HCT116 (cell line): ENCODE measurements around the gene DLG2. TPM values are rescaled to one million over a fixed set of nuclear protein-coding genes. Genes with fewer than 3 reads are reported as not detected.

Experiments used
- ATAC-seq: fragments of 200-7000 bp; cut with Tn5 transposase; 2 replicates; pipeline ENCODE4 v1.9.1; 2020; ENCODE audit warnings: mild to moderate bottlenecking, moderate library complexity
- BruUV-seq: library from RNA; stranded (reverse); fragments of 400-500 nt; replicated peaks from 2 replicates; lab custom pipeline; 2021; lab: Mats Ljungman, UMichigan
- CTCF ChIA-PET: fragments of 300-600 bp; sonication (Branson Sonifier 250); formaldehyde crosslinking; loops from one replicate; lab custom pipeline; 2021; ENCODE audit warnings: antibody characterized with exemption; lab: Charles Lee
- POLR2A ChIA-PET: fragments of 300-600, 350-600 bp; sonication (Branson Sonifier 250); formaldehyde crosslinking; loops from one replicate; lab custom pipeline; 2021; ENCODE audit warnings: antibody characterized with exemption; lab: Charles Lee
- RAD21 ChIA-PET, 2 experiments: fragments of 300-600 bp; sonication (Branson Sonifier 250); formaldehyde crosslinking; loops; one replicate each; lab custom pipeline; 2023; ENCODE audit warnings: low total read pairs in 2 of 2; ENCODE audit not compliant: uncharacterized antibody in 2 of 2, unreplicated experiment in 2 of 2, low non-redundant PET in 1 of 2; lab: Charles Lee
- DNase-seq: peaks from one replicate; pipeline ENCODE4 v3.0.0-alpha.2; 2010; ENCODE audit warnings: low read depth, low spot score
- H2AFZ ChIP-seq: fragments of 200-600 bp; shearing (Covaris generic), sonication (generic); 2 replicates; pipeline ENCODE4 v1.6.1; 2017; ENCODE audit warnings: low read depth, mixed run types, mixed read lengths, antibody characterized with exemption, low read length; ENCODE audit not compliant: poor library complexity, severe bottlenecking
- H3K27ac ChIP-seq: 2 replicates; pipeline ENCODE4 v1.5.1; 2012; ENCODE audit warnings: low read depth, low read length
- H3K27me3 ChIP-seq: fragments of 200-600 bp; sonication (generic); 2 replicates; pipeline ENCODE4 v1.6.1; 2016; ENCODE audit warnings: mixed run types, low read length, mixed read lengths; ENCODE audit not compliant: insufficient read depth
- H3K36me3 ChIP-seq, 2 experiments: fragments of 200-500 bp in 1 of 2; fragments of 200-600 bp in 1 of 2; sonication (Bioruptor generic) in 1 of 2; sonication (generic) in 1 of 2; 2 replicates each; pipeline versions ENCODE4 v1.5.1 to v1.6.1; 2014 to 2016; ENCODE audit warnings: low read length in 2 of 2, inconsistent platforms in 1 of 2, mixed read lengths in 1 of 2, mixed run types in 1 of 2; ENCODE audit not compliant: insufficient read depth in 2 of 2, control insufficient read depth in 1 of 2
- H3K4me1 ChIP-seq, 2 experiments: fragments of 200-600 bp in 1 of 2; sonication (generic) in 1 of 2; 2 replicates each; pipeline versions ENCODE4 v1.5.1 to v1.6.1; 2012 to 2017; ENCODE audit warnings: low read length in 2 of 2, inconsistent platforms in 1 of 2, mild to moderate bottlenecking in 1 of 2, mixed read lengths in 1 of 2, mixed run types in 1 of 2, moderate library complexity in 1 of 2; ENCODE audit not compliant: insufficient read depth in 2 of 2, control insufficient read depth in 1 of 2
- H3K4me2 ChIP-seq: fragments of 200-600 bp; sonication (generic); 2 replicates; pipeline ENCODE4 v1.6.1; 2017; ENCODE audit warnings: mixed run types, low read length, mixed read lengths
- H3K4me3 ChIP-seq, 2 experiments: fragments of 200-600 bp in 1 of 2; sonication (generic) in 1 of 2; replicated peaks in 1 of 2; 2 replicates each; pipeline ENCODE4 v1.5.1; 2011 to 2016; ENCODE audit warnings: low read length in 2 of 2, control low read depth in 1 of 2, low read depth in 1 of 2, mild to moderate bottlenecking in 1 of 2, mixed read lengths in 1 of 2, mixed run types in 1 of 2
- H3K79me2 ChIP-seq: fragments of 200-600 bp; sonication (generic); 2 replicates; pipeline ENCODE4 v1.6.1; 2017; ENCODE audit warnings: mild to moderate bottlenecking, mixed run types, low read length, moderate library complexity, mixed read lengths; ENCODE audit not compliant: insufficient read depth
- H3K9ac ChIP-seq: fragments of 200-600 bp; sonication (generic); 2 replicates; pipeline ENCODE4 v1.6.1; 2016; ENCODE audit warnings: low read length, mixed read lengths
- H3K9me2 ChIP-seq: fragments of 200-600 bp; sonication (generic), shearing (Covaris generic); 2 replicates; pipeline ENCODE4 v1.6.1; 2017; ENCODE audit warnings: mixed run types, mild to moderate bottlenecking, moderate library complexity; ENCODE audit not compliant: insufficient read depth
- H3K9me3 ChIP-seq, 2 experiments: fragments of 200-500 bp in 1 of 2; fragments of 200-600 bp in 1 of 2; sonication (Bioruptor generic) in 1 of 2; sonication (generic) in 1 of 2; 2 replicates each; pipeline ENCODE4 v1.6.1; 2014 to 2017; ENCODE audit warnings: low read length in 2 of 2, mixed read lengths in 2 of 2, inconsistent platforms in 1 of 2, low read depth in 1 of 2, mild to moderate bottlenecking in 1 of 2, mixed run types in 1 of 2, moderate library complexity in 1 of 2; ENCODE audit not compliant: control insufficient read depth in 1 of 2, insufficient read depth in 1 of 2
- H4K20me1 ChIP-seq: fragments of 200-600 bp; sonication (generic), shearing (Covaris generic); 2 replicates; pipeline ENCODE4 v1.6.1; 2017; ENCODE audit warnings: mixed run types, mild to moderate bottlenecking, moderate library complexity; ENCODE audit not compliant: insufficient read depth
- EGR1 ChIP-seq: IDR thresholded peaks from 2 replicates; pipeline ENCODE4 v1.6.1; 2012; ENCODE audit warnings: low read depth
- ELF1 ChIP-seq: IDR thresholded peaks from 2 replicates; pipeline ENCODE4 v1.6.1; 2012; ENCODE audit warnings: low read depth, borderline replicate concordance
- EZH2 ChIP-seq: fragments of 200-600 bp; sonication (generic); IDR thresholded peaks from 2 replicates; pipeline ENCODE4 v1.6.1; 2017; ENCODE audit warnings: antibody characterized with exemption, mixed run types
- FOSL1 ChIP-seq: IDR thresholded peaks from 2 replicates; pipeline ENCODE4 v1.6.1; 2012; ENCODE audit warnings: low read depth
- JUND ChIP-seq: IDR thresholded peaks from 2 replicates; pipeline ENCODE4 v1.6.1; 2012
- POLR2AphosphoS5 ChIP-seq: IDR thresholded peaks from 2 replicates; pipeline ENCODE4 v1.6.1; 2011; ENCODE audit warnings: mild to moderate bottlenecking, low read depth, low read length, moderate library complexity
- RAD21 ChIP-seq: IDR thresholded peaks from 2 replicates; pipeline ENCODE4 v1.6.1; 2012; ENCODE audit warnings: low read depth, mild to moderate bottlenecking
- REST ChIP-seq: IDR thresholded peaks from 2 replicates; pipeline ENCODE4 v1.6.1; 2012; ENCODE audit warnings: low read depth
- SIN3A ChIP-seq: IDR thresholded peaks from 2 replicates; pipeline ENCODE4 v1.6.1; 2012; ENCODE audit warnings: low read depth
- SP1 ChIP-seq: IDR thresholded peaks from 2 replicates; pipeline ENCODE4 v1.6.1; 2012; ENCODE audit warnings: low read depth
- SRF ChIP-seq: IDR thresholded peaks from 2 replicates; pipeline ENCODE4 v1.6.1; 2012; ENCODE audit warnings: low read depth
- TCF7L2 ChIP-seq: IDR thresholded peaks from 2 replicates; pipeline ENCODE4 v1.7.0; 2011; ENCODE audit warnings: borderline replicate concordance, inconsistent platforms; ENCODE audit not compliant: insufficient read depth, insufficient read length; ENCODE audit errors: extremely low read depth
- YY1 ChIP-seq: IDR thresholded peaks from 2 replicates; pipeline ENCODE4 v1.6.1; 2011; ENCODE audit warnings: low read length, low read depth, moderate library complexity, mild to moderate bottlenecking; ENCODE audit not compliant: insufficient replicate concordance; ENCODE audit errors: extremely low read depth
- ZNF274 ChIP-seq: fragments of 200-500 bp; sonication (Bioruptor generic); IDR thresholded peaks from 2 replicates; pipeline ENCODE4 v1.6.1; 2014; ENCODE audit warnings: mild to moderate bottlenecking, low read depth, low read length, inconsistent platforms
- intact Hi-C: fragments of 100-400 bp; cut with micrococcal nuclease; formaldehyde crosslinking; loops from 2 replicates; pipeline ENCODE4 v1.10.0; 2022
- total RNA-seq: library from RNA; stranded (reverse); gene quantifications from one replicate; pipeline ENCODE4 v1.2.1, GENCODE V29; 2021; ENCODE audit not compliant: unreplicated experiment
- TF ChIP-seq, protein P1 (sequence below): IDR thresholded peaks from 2 replicates; pipeline ENCODE4 v1.6.1; 2012

DLG2 gene
- total RNA-seq, 1 experiment from 2014 or later = 2.4 TPM

DNA sequence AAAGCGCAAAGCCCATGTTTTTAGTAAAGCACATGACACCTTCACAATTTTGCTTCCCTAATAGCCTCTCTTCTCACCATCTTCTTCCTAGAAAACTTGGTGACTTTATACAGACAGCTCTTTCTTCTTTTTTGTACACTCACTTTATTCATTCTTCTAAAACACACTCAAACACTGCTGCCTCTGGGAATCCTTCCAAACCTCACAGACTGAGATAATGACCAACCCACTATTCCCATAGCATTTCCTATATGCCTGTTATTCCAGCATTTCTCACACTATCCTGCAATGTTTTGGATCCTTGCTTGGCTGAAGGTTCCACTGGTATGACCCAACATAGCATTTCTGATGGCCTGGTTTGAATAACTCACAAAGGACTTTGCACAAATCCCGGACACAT, 1898.9 kb downstream of the DLG2 start:
- H3K4me2 ChIP-seq = no peak overlapping the region
- no peak overlapping the region for H3K9ac ChIP-seq
- no peak overlapping the region for H3K4me3 ChIP-seq
- ChIA-PET RAD21 (no interaction called here), POLR2A (no interaction called here), CTCF (no interaction called here)
- ATAC-seq (no peak), DNase-seq (no peak)
- no peaks in the 10 kb centered on the region for H3K4me1 ChIP-seq
- H3K36me3 ChIP-seq = no peaks in the 10 kb centered on the region
- intact Hi-C loops = no loop called here
- no peak overlapping the region for H3K27ac ChIP-seq
- no peak overlapping the region for H2AFZ ChIP-seq
- H3K9me3 ChIP-seq = no peaks in the 10 kb centered on the region
- H4K20me1 ChIP-seq = no peaks in the 10 kb centered on the region; the same call in 1 of the 2 replicates
- BruUV-seq = no TSS peak
- no peaks in the 10 kb centered on the region for H3K9me2 ChIP-seq
- peaks cover 50% of the 10 kb centered on the region for H3K27me3 ChIP-seq
- H3K79me2 ChIP-seq = no peaks in the 10 kb centered on the region
- no peak for TF ChIP-seq FOSL1
- no peak for TF ChIP-seq SP1
- TF ChIP-seq TCF7L2 = no peak
- TF ChIP-seq SRF = no peak
- TF ChIP-seq ZNF274 = no peak
- no peak for TF ChIP-seq EZH2
- no peak for TF ChIP-seq RAD21
- TF ChIP-seq POLR2AphosphoS5 = no peak
- no peak for TF ChIP-seq SIN3A
- no peak for TF ChIP-seq YY1
- TF ChIP-seq, protein P1, sequence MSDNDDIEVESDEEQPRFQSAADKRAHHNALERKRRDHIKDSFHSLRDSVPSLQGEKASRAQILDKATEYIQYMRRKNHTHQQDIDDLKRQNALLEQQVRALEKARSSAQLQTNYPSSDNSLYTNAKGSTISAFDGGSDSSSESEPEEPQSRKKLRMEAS = no peak
- no peak for TF ChIP-seq ELF1
- no peak for TF ChIP-seq JUND
- TF ChIP-seq EGR1 = no peak

DNA sequence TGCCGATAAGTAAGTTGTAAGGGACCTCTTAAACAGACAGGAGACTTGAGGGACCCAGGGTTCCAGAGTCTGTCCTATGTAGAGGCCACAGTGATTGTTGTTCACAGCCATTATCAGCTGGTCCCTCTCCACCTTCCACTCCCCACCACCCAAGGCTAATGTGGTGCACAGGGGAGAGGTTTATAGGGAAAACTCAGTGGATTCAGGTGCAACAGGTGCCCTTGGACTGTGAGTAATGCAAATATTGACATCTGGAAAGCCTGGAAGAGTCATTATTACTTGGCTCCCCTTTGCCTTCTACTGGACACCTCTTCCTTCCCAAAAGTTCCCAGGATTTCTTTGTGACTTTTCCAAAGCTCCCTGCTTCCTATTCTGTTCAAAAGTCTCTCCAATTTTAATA, 1899.9 kb downstream of the DLG2 start:
- no peaks in the 10 kb centered on the region for H3K9me3 ChIP-seq
- no TSS peak for BruUV-seq
- no peak for DNase-seq
- no peaks in the 10 kb centered on the region for H3K36me3 ChIP-seq
- intact Hi-C loops = no loop called here
- no peak overlapping the region for H3K4me2 ChIP-seq
- no peak overlapping the region for H3K27ac ChIP-seq
- H3K4me3 ChIP-seq = no peak overlapping the region
- TF ChIP-seq REST (no peak), RAD21 (no peak), ZNF274 (no peak), EGR1 (no peak), SIN3A (no peak)
- no peaks in the 10 kb centered on the region for H3K79me2 ChIP-seq
- H3K9me2 ChIP-seq = no peaks in the 10 kb centered on the region
- H3K9ac ChIP-seq = no peak overlapping the region
- CTCF ChIA-PET = no interaction called here
- no peak overlapping the region for H2AFZ ChIP-seq
- peaks cover 50% of the 10 kb centered on the region for H3K27me3 ChIP-seq
- RAD21 ChIA-PET = no interaction called here
- POLR2A ChIA-PET = no interaction called here
- H3K4me1 ChIP-seq = no peaks in the 10 kb centered on the region
- H4K20me1 ChIP-seq = no peaks in the 10 kb centered on the region
- no peak for ATAC-seq
